NCI-H1436 treated with DMSO at 0.1 percent for 48 hours (cell line): ENCODE measurements around the gene SNX1.
"Not testable (repeated sequence)": the region's sequence is repeated elsewhere in the genome, so short reads cannot be mapped to it uniquely, and the experiment has no call there.

ENCODE experiments used
- DNase-seq: peaks from one replicate; lab custom pipeline; 2025; lab: John Stamatoyannopoulos, UW

SNX1 gene

DNA sequence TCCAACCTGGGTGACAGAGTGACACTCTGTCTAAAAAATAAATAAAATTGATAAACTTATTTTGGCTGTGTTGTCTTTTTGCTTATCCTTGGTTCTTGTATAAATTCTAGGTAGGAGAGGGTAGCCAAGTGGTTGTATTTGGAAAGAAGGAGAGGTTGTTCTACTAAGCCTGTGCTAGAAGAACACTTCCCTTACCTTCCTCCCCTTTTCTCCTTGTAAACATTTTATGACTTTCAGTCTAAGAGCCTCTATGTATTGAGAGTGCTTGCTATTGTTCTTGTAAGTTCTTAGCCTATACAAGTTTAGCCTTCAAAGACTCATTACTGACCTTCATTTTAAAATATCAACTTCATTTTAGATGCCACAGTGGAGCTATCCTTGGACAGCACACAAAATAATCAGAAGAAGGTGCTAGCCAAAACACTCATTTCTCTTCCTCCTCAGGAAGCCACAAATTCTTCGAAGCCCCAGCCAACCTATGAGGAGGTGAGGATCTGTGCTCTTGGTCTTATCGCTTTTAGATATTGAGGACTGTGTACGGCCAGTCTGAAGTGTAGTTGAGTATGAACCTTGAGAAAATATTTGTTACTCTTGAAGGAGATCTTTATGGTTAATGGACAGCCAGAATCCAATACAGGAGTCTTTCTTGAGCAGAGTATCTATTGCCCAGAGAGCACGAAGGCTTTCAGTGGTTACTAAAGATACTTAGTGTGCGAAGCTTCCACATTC lies 22.1 kb downstream of the SNX1 start:
- DNase-seq = no peak

- not testable (repeated sequence) for DNase-seq
Measured at GRCh38 chr15:64120322-64120721, 24.5 kb downstream of the SNX1 start.

- DNase-seq = no peak
Measured at GRCh38 chr15:64121614-64122013, 25.8 kb downstream of the SNX1 start.

DNA sequence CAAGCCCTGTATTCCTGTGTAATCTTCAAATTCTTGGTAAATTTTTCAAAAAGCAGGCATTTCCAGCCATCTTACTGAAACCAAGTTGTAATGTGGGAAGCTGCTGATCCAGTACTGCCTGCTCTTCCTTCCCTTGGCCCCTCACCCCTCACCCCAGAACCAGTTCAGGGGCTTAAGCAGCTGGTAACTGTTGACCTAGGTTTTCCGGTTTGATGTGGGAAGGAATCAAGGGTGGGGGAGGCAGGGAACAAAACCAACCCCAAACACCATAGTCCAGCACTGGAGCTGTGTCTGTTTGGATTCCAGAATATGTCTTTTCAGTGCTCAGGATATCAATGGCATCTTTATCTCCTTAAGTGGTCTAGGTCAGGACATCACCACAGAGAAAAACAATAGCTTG lies 26.7 kb downstream of the SNX1 start:
- no peak for DNase-seq

GRCh38 chr15:64122936-64123351 lies 27.2 kb downstream of the SNX1 start:
- no peak for DNase-seq

DNA sequence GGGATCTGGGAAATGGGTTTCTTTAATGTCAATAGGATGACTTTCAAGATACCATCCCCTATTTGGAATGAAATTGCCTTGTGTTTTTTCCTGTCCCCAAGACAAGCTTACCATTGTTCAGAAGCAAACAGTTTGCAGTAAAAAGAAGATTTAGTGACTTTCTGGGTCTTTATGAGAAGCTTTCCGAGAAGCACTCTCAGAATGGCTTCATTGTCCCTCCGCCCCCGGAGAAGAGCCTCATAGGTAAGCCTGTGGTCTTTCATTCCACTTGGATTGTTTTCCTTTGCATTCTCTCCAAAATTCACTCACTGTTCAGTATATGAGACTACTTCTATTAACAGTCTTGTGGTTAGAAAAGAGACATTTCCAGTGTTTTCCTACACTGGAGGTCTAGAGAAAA lies 30.2 kb downstream of the SNX1 start:
- no peak for DNase-seq

- DNase-seq = no peak
Measured at GRCh38 chr15:64127521-64128270, 31.9 kb downstream of the SNX1 start.

DNA sequence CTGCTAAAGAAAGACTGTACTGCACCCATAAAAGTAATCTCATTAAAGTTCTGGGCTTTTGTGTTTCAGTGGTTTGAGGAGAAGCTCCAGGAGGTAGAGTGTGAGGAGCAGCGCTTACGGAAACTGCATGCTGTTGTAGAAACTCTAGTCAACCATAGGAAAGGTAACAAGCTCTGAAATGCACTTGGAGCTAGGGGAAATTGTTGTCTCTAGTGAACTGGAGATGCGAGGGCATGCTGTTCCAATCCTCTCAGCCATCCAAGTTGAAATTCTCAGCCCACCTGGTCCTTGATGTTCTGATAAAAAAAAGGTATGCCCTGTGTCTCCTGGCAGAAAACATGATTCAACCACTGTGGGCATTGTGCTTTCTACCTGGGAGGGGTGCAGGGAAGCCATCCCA lies 34.4 kb downstream of the SNX1 start:
- DNase-seq = no peak

- DNase-seq = no peak
Measured at GRCh38 chr15:64131547-64131946, 35.8 kb downstream of the SNX1 start.

DNA sequence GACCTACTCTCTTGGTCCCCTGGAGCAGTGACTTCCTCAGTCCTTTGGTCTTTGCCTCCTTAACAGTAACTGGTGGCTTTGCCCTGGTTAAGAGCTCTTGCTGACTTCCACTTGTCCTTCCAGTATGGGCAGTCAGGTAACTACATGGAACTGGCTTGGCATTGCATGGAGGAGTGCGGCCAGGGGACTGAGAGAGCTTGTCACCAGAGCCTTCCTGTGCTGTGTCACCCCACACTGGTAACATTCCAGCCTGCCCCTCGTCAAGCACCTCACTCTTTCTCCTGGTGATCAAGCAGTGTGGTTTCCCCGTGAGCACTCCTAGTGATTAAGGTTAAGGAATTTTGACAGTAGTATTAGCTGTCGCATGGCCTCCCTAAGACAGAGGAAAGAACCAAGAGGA lies 36.4 kb downstream of the SNX1 start:
- no peak for DNase-seq

GRCh38 chr15:64133623-64134344 lies 38.0 kb downstream of the SNX1 start:
- no peak for DNase-seq

DNA sequence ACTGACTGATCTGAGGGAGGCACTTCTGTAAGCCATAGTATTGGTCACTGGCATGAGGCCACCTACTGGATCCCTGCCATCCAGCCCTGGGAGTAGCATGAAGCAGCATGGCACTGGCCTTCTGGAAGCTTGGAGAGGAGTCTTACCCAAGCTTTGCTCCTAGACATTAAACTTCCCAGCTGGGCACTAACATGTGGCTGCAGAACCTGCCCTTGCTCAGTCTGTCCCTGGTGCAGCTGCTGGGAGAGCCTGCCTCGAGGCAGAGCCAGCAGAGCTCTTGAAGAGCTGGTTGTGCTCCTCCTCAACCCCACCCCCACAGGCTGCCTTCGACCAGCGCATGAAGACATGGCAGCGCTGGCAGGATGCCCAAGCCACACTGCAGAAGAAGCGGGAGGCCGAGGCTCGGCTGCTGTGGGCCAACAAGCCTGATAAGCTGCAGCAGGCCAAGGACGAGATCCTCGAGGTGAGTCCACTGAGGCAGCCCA lies 38.6 kb downstream of the SNX1 start:
- DNase-seq = no peak

DNA sequence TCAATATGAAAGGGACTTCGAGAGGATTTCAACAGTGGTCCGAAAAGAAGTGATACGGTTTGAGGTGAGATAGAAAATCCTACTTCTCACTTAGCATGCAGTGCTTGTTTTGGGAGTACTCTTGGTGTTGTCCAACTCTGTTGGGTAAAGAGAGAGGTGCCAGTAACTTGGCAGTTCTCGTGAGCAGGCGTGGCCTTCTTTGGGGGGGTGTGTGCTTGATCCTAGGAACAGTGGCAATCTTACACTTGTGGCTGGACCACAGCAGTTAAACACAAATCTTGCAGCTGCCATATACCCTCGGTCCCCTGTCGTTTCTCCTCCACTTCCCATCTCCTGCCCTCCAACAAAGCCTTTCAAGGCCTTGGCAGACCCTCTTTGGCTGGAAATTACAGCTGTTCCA lies 40.6 kb downstream of the SNX1 start:
- no peak for DNase-seq

DNA sequence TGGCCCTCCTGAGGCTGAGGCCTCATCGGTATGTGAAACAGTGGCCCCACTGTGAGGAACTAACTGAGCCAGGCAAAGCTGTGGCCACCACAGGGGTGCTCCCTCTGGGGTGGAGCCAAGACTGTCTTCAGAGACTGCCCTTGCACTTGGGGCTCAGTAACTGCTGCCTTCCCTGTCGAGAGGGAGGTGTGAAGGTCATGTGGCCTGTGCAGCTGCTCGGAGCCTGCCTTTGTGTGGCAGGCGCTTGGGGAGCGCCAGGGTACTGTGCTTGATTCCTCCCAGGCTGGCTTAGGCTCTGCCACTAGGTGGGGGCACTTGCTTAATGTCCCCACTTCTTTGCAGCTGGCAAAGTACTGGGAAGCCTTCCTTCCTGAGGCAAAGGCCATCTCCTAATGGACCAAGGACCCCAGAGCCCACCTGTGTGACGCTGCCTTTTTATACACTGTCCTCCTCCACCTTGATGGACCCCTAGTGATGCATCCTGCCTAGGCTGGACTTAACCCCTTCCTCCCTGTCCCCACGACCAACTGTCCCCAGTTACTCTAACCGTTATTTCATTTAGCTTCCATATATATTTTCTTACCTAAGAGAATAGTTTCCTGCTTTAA lies 41.5 kb downstream of the SNX1 start:
- DNase-seq = no peak

DNA sequence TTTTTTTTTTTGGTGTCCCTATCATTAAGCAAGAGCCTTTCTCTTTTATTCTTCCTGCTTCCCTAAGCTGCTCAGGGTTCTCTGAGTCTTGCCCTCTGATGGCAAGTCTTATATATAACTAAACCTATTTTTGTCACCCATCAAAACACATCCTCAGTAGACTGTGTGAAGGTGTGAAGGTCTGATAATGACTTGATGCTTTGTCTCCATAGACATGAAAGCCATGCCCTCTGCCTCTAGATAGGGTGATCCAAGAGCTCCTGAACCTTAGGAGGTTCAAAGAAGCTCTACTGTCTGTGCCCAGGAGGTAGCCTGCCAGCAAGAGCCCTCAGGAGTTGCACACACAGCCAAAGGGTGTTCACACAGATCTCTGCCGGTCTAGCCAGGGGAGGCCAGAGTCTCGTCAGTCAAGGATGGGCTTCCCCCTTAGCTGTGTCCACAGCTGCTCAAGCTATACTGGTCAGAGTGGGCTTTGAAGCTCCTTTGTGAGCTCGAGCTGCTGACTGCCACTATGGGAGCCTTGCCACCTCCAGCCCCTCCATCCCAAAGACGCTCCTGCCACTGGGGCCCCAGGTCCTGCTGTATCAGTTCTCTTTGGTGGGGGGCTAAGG lies 42.7 kb downstream of the SNX1 start:
- no peak for DNase-seq

DNA sequence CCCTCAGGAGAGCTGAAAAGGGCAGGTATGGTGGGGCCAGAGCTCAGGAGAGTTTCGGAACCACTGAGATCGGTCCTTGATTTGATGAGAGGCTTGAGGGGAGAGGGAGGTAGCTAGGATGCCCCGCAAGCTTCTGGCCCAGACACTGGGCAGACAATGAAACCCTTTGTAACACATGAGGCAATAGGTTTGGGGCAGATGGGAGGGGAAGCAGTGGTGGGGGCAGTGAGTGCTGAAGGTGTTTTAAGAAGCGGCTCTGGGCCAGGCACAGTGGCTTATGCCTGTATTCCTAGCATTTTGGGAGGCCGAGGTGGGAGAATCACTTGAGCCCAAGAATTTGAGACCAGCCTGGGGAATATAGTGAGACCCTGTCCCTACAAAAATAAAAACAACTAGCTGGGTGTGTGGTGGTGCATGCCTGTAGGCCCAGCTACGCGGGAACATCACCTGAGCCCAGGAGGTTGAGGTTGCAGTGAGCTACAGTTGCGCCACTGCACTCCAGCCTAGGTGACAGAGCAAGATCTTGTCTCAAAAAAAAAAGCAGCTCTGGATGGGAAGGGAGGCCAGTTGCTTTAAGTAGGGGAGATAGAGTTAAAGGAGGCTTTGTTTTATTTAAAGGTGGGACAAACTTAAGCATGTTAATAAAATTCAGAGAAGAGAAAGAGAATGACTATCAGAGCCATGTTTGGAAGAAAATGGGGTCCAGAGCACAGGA lies 46.2 kb downstream of the SNX1 start:
- DNase-seq = no peak

- no peak for DNase-seq
Measured at GRCh38 chr15:64143276-64143675, 47.5 kb downstream of the SNX1 start.

GRCh38 chr15:64144192-64144564 lies 48.4 kb downstream of the SNX1 start:
- no peak for DNase-seq

GRCh38 chr15:64144565-64145281 lies 48.9 kb downstream of the SNX1 start:
- DNase-seq = no peak

DNA sequence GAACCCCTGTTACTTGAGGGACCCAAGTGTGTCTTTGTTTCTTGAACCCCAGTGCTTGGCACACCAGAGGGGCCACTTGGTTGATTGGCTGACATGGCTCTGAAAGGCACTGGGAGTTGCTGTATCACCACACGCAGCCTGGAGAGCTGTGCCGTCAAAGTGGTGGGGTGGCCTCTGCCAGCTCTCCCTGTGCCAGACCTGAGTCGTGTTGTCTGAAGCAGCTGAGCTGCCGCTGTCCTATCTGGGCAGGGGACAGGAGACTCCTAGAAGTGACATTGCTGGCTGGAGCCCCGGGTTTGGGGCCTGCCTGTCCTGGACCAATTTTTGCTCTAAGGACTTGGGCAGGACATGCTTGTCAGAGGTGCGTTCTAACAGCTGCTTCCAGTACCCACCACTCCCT lies 50.3 kb downstream of the SNX1 start:
- DNase-seq = no peak

GRCh38 chr15:64146520-64146884 lies 50.7 kb downstream of the SNX1 start:
- no peak for DNase-seq
